ENCODE results near the gene HLX. TPM values are rescaled to one million over a fixed set of nuclear protein-coding genes. Genes with fewer than 3 reads are reported as not detected.

HLX gene
- total RNA-seq, 2 experiments from 2014 or later: 0.23 to 0.25 TPM

Other genes starting within 250 kb of the HLX start
- gene C1orf115, start 189.1 kb upstream of the HLX start, total RNA-seq: under 1 TPM; 0.63 to 0.78 TPM
- gene MTARC2, start 131.1 kb upstream of the HLX start, total RNA-seq: not detected
- gene MTARC1, start 92.5 kb upstream of the HLX start, total RNA-seq: not detected

Data from activated CD4-positive, alpha-beta T cell treated with anti-CD3 and anti-CD28 coated beads for 36 hours (primary cell).